Measurements from ENCODE around the gene RNF225.

RNF225 gene

DNA sequence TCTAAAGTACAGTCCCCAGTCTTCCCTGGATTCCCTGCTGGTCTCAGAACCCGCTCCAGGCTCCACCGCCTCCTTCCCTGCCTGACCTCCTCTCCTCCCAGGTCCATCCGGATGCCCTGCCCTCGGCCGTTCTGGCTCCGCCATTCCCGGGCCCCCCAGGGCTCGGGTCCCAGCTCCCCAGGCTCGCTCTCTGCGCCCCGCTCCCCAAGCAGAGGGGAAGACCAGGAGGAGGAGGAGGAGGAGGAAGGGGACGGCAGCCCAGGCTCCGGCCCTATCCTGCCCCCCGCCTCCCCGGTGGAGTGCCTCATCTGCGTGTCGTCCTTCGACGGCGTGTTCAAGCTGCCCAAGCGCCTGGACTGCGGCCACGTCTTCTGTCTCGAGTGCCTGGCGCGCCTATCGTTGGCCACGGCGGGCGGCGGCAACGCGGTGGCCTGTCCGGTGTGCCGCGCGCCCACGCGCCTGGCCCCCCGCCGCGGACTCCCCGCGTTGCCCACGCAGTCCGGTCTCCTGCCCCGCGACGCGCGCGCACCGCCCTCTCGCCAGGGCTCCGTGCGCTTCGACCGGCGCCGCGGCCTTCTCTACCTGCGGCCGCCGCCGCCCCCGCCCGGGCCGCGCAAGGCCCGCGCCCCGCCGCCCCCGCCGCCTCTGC lies 647 bp downstream of the RNF225 start:
- H3K9me2 ChIP-seq (replicated peaks; ENCODE audit: control insufficient read depth, low read length), result no peaks in the 10 kb centered on the region
- H3K27me3 ChIP-seq (ENCODE audit: control insufficient read depth, low read length), result no peaks in the 10 kb centered on the region
- H3K4me2 ChIP-seq (ENCODE audit: low read length), result no peak overlapping the region
- H3K4me1 ChIP-seq (ENCODE audit: control insufficient read depth, low read length), result peaks cover 9% of the 10 kb centered on the region
- no peaks in the 10 kb centered on the region for H3K9me3 ChIP-seq (ENCODE audit: control insufficient read depth, insufficient read depth, low read length)
- H3K27ac ChIP-seq (ENCODE audit: low read depth, low read length), result no peak overlapping the region
- no peak for TF ChIP-seq EZH2phosphoT487 (IDR thresholded peaks at IDR 0.05; ENCODE audit: borderline replicate concordance, low read length)
- TF ChIP-seq, protein P1, sequence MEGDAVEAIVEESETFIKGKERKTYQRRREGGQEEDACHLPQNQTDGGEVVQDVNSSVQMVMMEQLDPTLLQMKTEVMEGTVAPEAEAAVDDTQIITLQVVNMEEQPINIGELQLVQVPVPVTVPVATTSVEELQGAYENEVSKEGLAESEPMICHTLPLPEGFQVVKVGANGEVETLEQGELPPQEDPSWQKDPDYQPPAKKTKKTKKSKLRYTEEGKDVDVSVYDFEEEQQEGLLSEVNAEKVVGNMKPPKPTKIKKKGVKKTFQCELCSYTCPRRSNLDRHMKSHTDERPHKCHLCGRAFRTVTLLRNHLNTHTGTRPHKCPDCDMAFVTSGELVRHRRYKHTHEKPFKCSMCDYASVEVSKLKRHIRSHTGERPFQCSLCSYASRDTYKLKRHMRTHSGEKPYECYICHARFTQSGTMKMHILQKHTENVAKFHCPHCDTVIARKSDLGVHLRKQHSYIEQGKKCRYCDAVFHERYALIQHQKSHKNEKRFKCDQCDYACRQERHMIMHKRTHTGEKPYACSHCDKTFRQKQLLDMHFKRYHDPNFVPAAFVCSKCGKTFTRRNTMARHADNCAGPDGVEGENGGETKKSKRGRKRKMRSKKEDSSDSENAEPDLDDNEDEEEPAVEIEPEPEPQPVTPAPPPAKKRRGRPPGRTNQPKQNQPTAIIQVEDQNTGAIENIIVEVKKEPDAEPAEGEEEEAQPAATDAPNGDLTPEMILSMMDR (IDR thresholded peaks at IDR 0.05; ENCODE audit: low read depth, low read length, poor library complexity, severe bottlenecking), result no peak
- H3K4me3 ChIP-seq (ENCODE audit: low read length), result no peak overlapping the region
- peaks cover 46% of the 10 kb centered on the region for H3K36me3 ChIP-seq (ENCODE audit: control insufficient read depth, low read length)
- H4K20me1 ChIP-seq (ENCODE audit: control insufficient read depth, insufficient read depth, low read depth, low read length), result 0 out of 2 replicates have a peak, but pooled peaks cover 2% of the 10 kb centered on the region
- peaks cover 9% of the 10 kb centered on the region for H3K79me2 ChIP-seq (ENCODE audit: control insufficient read depth, low read length)
- peaks cover 35% of the 10 kb centered on the region for H3F3A ChIP-seq (ENCODE audit: control insufficient read depth, insufficient read depth)

DNA sequence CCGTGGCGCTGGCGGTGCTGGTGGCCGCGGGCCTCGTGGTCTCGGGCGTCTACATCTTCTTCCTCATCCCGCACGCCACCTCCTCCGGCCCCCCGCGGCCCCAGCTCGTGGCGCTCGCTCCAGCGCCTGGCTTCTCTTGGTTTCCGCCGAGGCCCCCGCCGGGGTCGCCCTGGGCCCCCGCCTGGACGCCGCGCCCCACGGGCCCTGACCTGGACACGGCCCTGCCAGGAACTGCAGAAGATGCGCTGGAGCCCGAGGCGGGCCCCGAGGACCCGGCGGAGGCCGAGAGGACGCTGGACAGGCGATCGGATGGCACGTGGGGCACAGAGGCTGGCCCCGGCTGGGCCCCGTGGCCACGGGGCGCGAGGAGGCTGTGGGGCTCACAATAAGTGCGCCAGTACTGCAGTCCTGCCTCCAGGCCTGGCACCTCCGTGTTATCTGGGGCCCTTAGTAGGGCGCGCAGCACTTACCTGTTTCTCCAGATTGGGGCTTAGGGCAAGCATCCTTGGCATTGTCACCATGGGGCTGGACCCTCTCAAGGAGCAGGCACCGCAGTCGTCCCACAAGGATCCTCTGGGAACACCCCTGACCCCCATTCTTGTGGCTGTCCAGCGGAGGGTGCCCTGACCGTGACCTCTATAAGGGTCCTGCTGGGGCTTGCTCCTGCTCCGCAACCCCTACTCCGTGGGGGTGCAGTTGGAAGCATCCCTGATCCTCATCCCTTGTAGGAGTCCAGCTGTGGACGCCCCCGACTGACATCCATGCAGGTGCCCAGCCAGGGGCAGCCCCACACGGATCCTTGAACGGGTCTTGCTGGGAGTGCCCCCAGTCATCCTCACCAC lies 1.5 kb downstream of the RNF225 start:
- Histone ChIP-seq H3K4me1 (ENCODE audit: control insufficient read depth, low read length) (peaks cover 9% of the 10 kb centered on the region), H3K79me2 (ENCODE audit: control insufficient read depth, low read length) (peaks cover 7% of the 10 kb centered on the region), H3K27ac (ENCODE audit: low read depth, low read length) (no peak overlapping the region), H3K4me3 (ENCODE audit: low read length) (no peak overlapping the region), H3K27me3 (ENCODE audit: control insufficient read depth, low read length) (no peaks in the 10 kb centered on the region), H4K20me1 (ENCODE audit: control insufficient read depth, insufficient read depth, low read depth, low read length) (0 out of 2 replicates have a peak, but pooled peaks cover 2% of the 10 kb centered on the region), H3F3A (ENCODE audit: control insufficient read depth, insufficient read depth) (peaks cover 32% of the 10 kb centered on the region), H3K9me3 (ENCODE audit: control insufficient read depth, insufficient read depth, low read length) (no peaks in the 10 kb centered on the region), H3K4me2 (ENCODE audit: low read length) (no peak overlapping the region), H3K9me2 (replicated peaks; ENCODE audit: control insufficient read depth, low read length) (no peaks in the 10 kb centered on the region), H3K36me3 (ENCODE audit: control insufficient read depth, low read length) (peaks cover 38% of the 10 kb centered on the region)
- TF ChIP-seq, protein P1 (IDR thresholded peaks at IDR 0.05; ENCODE audit: low read depth, low read length, poor library complexity, severe bottlenecking), result no peak
- no peak for TF ChIP-seq EZH2phosphoT487 (IDR thresholded peaks at IDR 0.05; ENCODE audit: borderline replicate concordance, low read length)

DNA sequence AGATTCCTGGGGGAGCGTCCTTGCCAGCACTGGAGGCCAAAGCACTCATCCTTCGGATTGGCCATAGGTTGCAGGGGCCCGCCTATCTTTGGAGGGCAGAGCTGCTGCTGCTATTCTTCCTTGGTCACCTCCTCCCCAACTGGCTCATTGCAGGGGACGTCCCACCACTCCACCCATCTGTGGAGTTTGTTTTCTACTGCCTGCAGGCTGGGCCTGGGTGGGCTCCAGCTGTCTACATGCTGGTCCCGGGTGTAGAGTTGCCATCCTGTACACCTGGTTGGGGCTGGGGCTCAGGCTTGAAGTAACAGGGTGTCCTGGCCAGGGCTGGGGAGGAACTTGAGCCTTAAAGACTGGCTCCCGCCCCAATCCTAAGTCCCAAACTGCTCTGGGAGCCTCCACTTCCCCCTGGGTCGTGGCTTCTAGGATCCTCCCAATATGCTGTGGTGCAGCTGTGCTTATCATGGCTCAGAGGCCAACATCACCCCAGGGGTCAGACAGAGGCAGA lies 2.1 kb downstream of the RNF225 start:
- Histone ChIP-seq H3K27me3 (ENCODE audit: control insufficient read depth, low read length) (no peaks in the 10 kb centered on the region), H3F3A (ENCODE audit: control insufficient read depth, insufficient read depth) (peaks cover 28% of the 10 kb centered on the region), H4K20me1 (ENCODE audit: control insufficient read depth, insufficient read depth, low read depth, low read length) (0 out of 2 replicates have a peak, but pooled peaks cover 2% of the 10 kb centered on the region), H3K9me2 (replicated peaks; ENCODE audit: control insufficient read depth, low read length) (no peaks in the 10 kb centered on the region), H3K79me2 (ENCODE audit: control insufficient read depth, low read length) (peaks cover 7% of the 10 kb centered on the region), H3K36me3 (ENCODE audit: control insufficient read depth, low read length) (peaks cover 31% of the 10 kb centered on the region), H3K4me3 (ENCODE audit: low read length) (no peak overlapping the region), H3K9me3 (ENCODE audit: control insufficient read depth, insufficient read depth, low read length) (no peaks in the 10 kb centered on the region), H3K4me1 (ENCODE audit: control insufficient read depth, low read length) (peaks cover 16% of the 10 kb centered on the region), H3K27ac (ENCODE audit: low read depth, low read length) (no peak overlapping the region), H3K4me2 (ENCODE audit: low read length) (no peak overlapping the region)
- TF ChIP-seq EZH2phosphoT487 (IDR thresholded peaks at IDR 0.05; ENCODE audit: borderline replicate concordance, low read length), result no peak
- TF ChIP-seq, protein P1 (IDR thresholded peaks at IDR 0.05; ENCODE audit: low read depth, low read length, poor library complexity, severe bottlenecking), result no peak
